Activated CD4-positive, alpha-beta T cell treated with anti-CD3 and anti-CD28 coated beads, Interleukin-2, Interleukin-6, amounts not matched to agents 100 ng/mL and 50 ng/mL, durations not matched to agents 16 hours and 8 hours (primary cell): ENCODE results near the gene OIT3.
"Not testable (repeated sequence)": the region's sequence is repeated elsewhere in the genome, so short reads cannot be mapped to it uniquely, and the experiment has no call there.

Source experiments
- DNase-seq: peaks from one replicate; pipeline ENCODE4 v3.0.0-alpha.2; 2020

Gene OIT3

GRCh38 chr10:72893136-72893798, at the start of gene OIT3:
TSS of gene OIT3 (plus strand) at chr10:72893739. CDS start at chr10:72893799, 60 bp downstream.
- DNase-seq = no peak

GRCh38 chr10:72846238-72846637, 47.3 kb upstream of the OIT3 start:
- DNase-seq = peak; percentile 34

- no peak for DNase-seq
These were observed 45.9 kb upstream of the OIT3 start for GRCh38 chr10:72847681-72848080.

GRCh38 chr10:72850861-72851260, 42.7 kb upstream of the OIT3 start:
- no peak for DNase-seq

GRCh38 chr10:72851509-72851908, 42.0 kb upstream of the OIT3 start:
- DNase-seq = no peak

GRCh38 chr10:72852508-72852907, 41.0 kb upstream of the OIT3 start:
- DNase-seq = no peak

GRCh38 chr10:72855129-72855528, 38.4 kb upstream of the OIT3 start:
- no peak for DNase-seq

GRCh38 chr10:72855790-72856189, 37.7 kb upstream of the OIT3 start:
- DNase-seq = no peak

- no peak for DNase-seq
These were observed 35.5 kb upstream of the OIT3 start for GRCh38 chr10:72858067-72858466.

GRCh38 chr10:72862957-72863356, 30.6 kb upstream of the OIT3 start:
- DNase-seq = no peak

- peak; percentile 50 for DNase-seq
These were observed 18.1 kb upstream of the OIT3 start for GRCh38 chr10:72875250-72876055.

GRCh38 chr10:72879245-72879644, 14.3 kb upstream of the OIT3 start:
- DNase-seq = no peak

- DNase-seq = no peak
These were observed 12.2 kb upstream of the OIT3 start for GRCh38 chr10:72881291-72881690.

GRCh38 chr10:72883861-72884260, 9.7 kb upstream of the OIT3 start:
- DNase-seq = no peak

GRCh38 chr10:72885953-72886352, 7.6 kb upstream of the OIT3 start:
- no peak for DNase-seq

GRCh38 chr10:72886621-72887020, 6.9 kb upstream of the OIT3 start:
- no peak for DNase-seq

- DNase-seq = no peak
These were observed 6.5 kb upstream of the OIT3 start for GRCh38 chr10:72887043-72887442.

- no peak for DNase-seq
These were observed 5.3 kb upstream of the OIT3 start for GRCh38 chr10:72888151-72888638.

GRCh38 chr10:72889391-72889831, 4.1 kb upstream of the OIT3 start:
- no peak for DNase-seq

GRCh38 chr10:72890086-72890485, 3.5 kb upstream of the OIT3 start:
- DNase-seq = no peak

GRCh38 chr10:72895236-72895850, 1.8 kb downstream of the OIT3 start:
- no peak for DNase-seq

GRCh38 chr10:72898616-72899015, 5.1 kb downstream of the OIT3 start:
- no peak for DNase-seq

GRCh38 chr10:72899545-72899944, 6.0 kb downstream of the OIT3 start:
- no peak for DNase-seq

GRCh38 chr10:72903941-72904446, 10.5 kb downstream of the OIT3 start:
- DNase-seq = not testable (repeated sequence)
